Calu3 (cell line): ENCODE measurements around the gene REST. TPM values are rescaled to one million over a fixed set of nuclear protein-coding genes. Genes with fewer than 3 reads are reported as not detected.

Experiments
- BruUV-seq: library from RNA; stranded (reverse); fragments of 400-500 nt; replicated peaks from 2 replicates; lab custom pipeline; 2021; lab: Mats Ljungman, UMichigan
- CTCF ChIA-PET: fragments of 300-600 bp; sonication (Branson Sonifier 250); formaldehyde crosslinking; loops from one replicate; lab custom pipeline; 2022; ENCODE audit warnings: antibody characterized with exemption; lab: Charles Lee
- DNase-seq: peaks from one replicate; pipeline ENCODE4 v3.0.0; 2022
- H3K27ac Mint-ChIP-seq: one replicate; pipeline ENCODE4 v1.8.0; 2022; ENCODE audit warnings: mixed read lengths; ENCODE audit not compliant: unreplicated experiment
- H3K27me3 Mint-ChIP-seq: one replicate; pipeline ENCODE4 v1.8.0; 2022; ENCODE audit warnings: mixed read lengths; ENCODE audit not compliant: unreplicated experiment
- H3K36me3 Mint-ChIP-seq: one replicate; pipeline ENCODE4 v1.8.0; 2022; ENCODE audit warnings: mild to moderate bottlenecking, moderate library complexity, mixed read lengths; ENCODE audit not compliant: insufficient read depth, unreplicated experiment
- H3K4me1 Mint-ChIP-seq: one replicate; pipeline ENCODE4 v1.8.0; 2022; ENCODE audit warnings: mild to moderate bottlenecking, low read depth, mixed read lengths; ENCODE audit not compliant: unreplicated experiment
- H3K4me3 Mint-ChIP-seq: one replicate; pipeline ENCODE4 v1.8.0; 2022; ENCODE audit warnings: mild to moderate bottlenecking, low read depth, moderate library complexity, mixed read lengths; ENCODE audit not compliant: unreplicated experiment
- H3K9me3 Mint-ChIP-seq: one replicate; pipeline ENCODE4 v1.8.0; 2022; ENCODE audit warnings: low read depth, mixed read lengths; ENCODE audit not compliant: unreplicated experiment
- intact Hi-C: fragments of 100-400 bp; cut with micrococcal nuclease; formaldehyde crosslinking; loops from one replicate; pipeline ENCODE4 v1.10.0; 2022; ENCODE audit not compliant: unreplicated experiment
- total RNA-seq: library from RNA; stranded (reverse); gene quantifications from 2 replicates; pipeline ENCODE4 v1.2.3, GENCODE V29; 2022
- TF ChIP-seq, protein P1 (sequence below): fragments of 200-600 bp; IDR thresholded peaks from one replicate; pipeline ENCODE4 v1.8.0; 2022; ENCODE audit warnings: antibody characterized with exemption; ENCODE audit not compliant: unreplicated experiment

REST gene
- total RNA-seq, 1 experiment from 2014 or later = 29.6 TPM

DNA sequence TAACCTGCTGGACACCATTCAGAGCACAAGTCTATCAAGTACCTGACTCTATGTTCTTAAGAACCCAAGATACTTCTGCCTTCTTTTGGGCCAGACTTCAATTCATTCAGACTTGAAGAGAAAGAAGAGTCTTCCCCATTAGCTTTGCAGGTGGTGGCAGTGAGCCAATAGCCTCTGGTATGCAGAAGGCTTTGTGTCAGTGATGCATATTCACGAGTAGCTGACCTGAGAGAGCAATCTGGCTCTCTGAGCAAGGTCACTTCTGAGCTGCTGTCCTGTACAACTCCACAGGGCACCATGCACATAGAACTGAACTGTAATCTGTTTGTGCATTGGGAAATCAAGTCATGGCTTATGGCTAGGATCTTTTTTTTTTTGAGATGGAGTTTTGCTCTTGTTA is 46.3 kb upstream of the REST start:
- no peak overlapping the region for H3K27ac Mint-ChIP-seq
- H3K36me3 Mint-ChIP-seq = no peaks in the 10 kb centered on the region
- TF ChIP-seq, protein P1, sequence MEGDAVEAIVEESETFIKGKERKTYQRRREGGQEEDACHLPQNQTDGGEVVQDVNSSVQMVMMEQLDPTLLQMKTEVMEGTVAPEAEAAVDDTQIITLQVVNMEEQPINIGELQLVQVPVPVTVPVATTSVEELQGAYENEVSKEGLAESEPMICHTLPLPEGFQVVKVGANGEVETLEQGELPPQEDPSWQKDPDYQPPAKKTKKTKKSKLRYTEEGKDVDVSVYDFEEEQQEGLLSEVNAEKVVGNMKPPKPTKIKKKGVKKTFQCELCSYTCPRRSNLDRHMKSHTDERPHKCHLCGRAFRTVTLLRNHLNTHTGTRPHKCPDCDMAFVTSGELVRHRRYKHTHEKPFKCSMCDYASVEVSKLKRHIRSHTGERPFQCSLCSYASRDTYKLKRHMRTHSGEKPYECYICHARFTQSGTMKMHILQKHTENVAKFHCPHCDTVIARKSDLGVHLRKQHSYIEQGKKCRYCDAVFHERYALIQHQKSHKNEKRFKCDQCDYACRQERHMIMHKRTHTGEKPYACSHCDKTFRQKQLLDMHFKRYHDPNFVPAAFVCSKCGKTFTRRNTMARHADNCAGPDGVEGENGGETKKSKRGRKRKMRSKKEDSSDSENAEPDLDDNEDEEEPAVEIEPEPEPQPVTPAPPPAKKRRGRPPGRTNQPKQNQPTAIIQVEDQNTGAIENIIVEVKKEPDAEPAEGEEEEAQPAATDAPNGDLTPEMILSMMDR = no peak
- intact Hi-C loops = no loop called here
- H3K4me1 Mint-ChIP-seq = no peaks in the 10 kb centered on the region
- H3K27me3 Mint-ChIP-seq = no peaks in the 10 kb centered on the region
- no TSS peak for BruUV-seq
- H3K9me3 Mint-ChIP-seq = no peaks in the 10 kb centered on the region
- no peak overlapping the region for H3K4me3 Mint-ChIP-seq
- CTCF ChIA-PET = interaction anchor here (0.7 to 1.2 kb wide), 2 partner anchors 20 to 316 kb away, joined by 4 to 6 read pairs; no protein-coding TSS in a partner anchor
- DNase-seq = no peak

DNA sequence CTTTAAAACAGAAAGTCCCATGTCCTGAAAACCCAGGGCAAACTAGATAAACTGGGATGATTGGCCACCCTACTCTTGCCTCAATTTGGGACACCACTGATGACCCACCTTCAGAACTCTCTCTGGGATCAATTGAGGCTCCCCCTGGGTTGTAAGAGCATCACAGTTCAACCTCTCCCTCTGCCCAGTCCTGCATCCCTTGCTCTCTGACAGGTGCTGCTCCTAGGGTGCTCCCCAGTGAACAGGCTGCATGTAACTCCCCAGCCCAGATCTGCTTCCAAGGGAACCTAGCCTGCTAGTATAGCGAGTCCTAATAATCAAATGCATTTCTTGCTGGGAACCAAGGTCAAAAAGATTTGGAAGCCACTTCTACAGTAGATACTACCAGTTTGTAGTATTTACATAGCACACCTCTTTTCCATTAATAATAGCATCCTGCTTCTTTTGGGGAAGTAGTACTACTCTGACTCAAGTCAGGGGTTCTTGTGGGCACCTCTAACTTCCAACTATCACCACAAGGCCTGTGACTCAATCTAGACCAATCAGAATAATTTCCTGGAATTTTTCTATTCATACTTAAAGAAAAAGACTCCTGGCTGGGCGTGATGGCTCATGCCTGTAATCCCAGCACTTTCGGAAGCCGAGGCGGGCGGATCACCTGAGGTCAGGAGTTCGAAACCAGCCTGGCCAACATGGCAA is 44.1 kb upstream of the REST start:
- Mint-ChIP-seq H3K27me3 (no peaks in the 10 kb centered on the region), H3K36me3 (no peaks in the 10 kb centered on the region), H3K27ac (no peak overlapping the region), H3K4me3 (no peak overlapping the region), H3K4me1 (no peaks in the 10 kb centered on the region), H3K9me3 (no peaks in the 10 kb centered on the region)
- TF ChIP-seq, protein P1 = no peak
- no peak for DNase-seq
- CTCF ChIA-PET = no interaction called here
- BruUV-seq = no TSS peak
- intact Hi-C loops = no loop called here

DNA sequence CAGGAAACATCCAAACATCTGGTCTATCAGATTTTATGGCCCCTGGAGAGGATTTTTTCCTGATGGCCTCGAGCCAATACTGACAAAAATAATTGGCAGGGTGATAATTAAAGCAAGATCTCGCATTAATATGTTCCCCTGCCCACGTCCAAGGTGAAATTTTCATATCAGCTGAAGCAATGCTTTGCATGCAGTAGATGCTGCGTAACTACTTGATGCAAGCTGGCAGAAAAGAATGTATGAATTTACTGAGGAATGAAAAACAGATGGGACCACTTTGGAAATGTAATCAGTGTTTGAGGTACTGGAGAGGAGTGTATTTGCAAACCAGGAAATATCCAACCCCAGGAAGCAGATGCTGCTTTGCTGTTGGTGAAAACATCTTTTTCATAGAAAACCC is 36.8 kb upstream of the REST start:
- intact Hi-C loops = no loop called here
- CTCF ChIA-PET = interaction anchor here (0.6 kb wide), 1 partner anchor 327 kb away, joined by 5 read pairs; no protein-coding TSS in a partner anchor
- Mint-ChIP-seq H3K4me3 (no peak overlapping the region), H3K27ac (no peak overlapping the region), H3K27me3 (no peaks in the 10 kb centered on the region), H3K4me1 (no peaks in the 10 kb centered on the region), H3K36me3 (no peaks in the 10 kb centered on the region), H3K9me3 (no peaks in the 10 kb centered on the region)
- BruUV-seq = no TSS peak
- TF ChIP-seq, protein P1 = no peak
- DNase-seq = no peak

DNA sequence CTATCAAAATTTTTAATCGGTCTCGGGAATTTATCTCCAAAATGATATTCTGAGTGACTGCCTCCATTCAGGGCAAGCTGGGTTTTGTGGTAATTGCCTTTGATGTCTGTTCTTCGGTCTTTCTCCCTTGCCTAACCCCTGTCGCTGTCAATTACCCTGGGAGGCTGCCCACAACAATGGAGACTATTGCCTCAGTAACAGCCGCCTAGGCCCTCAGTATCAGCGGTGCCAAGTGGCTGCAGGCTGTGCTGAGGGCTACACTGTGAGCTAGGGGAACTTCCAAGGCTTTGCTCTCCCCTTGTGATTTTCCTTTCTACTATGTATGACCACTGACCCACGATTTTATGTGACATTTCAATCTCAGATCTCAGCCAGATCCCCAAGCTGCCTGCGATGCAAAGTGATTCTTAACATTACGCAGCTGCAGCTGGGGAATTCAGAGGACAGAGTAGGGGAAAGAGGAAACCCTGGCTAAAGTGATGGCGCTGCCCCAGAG is 36.3 kb upstream of the REST start:
- no peaks in the 10 kb centered on the region for H3K9me3 Mint-ChIP-seq
- TF ChIP-seq, protein P1 = no peak
- no peaks in the 10 kb centered on the region for H3K4me1 Mint-ChIP-seq
- no TSS peak for BruUV-seq
- DNase-seq = no peak
- CTCF ChIA-PET = interaction anchor here (0.6 kb wide), 1 partner anchor 327 kb away, joined by 5 read pairs; no protein-coding TSS in a partner anchor
- no peak overlapping the region for H3K4me3 Mint-ChIP-seq
- intact Hi-C loops = no loop called here
- H3K27me3 Mint-ChIP-seq = no peaks in the 10 kb centered on the region
- H3K27ac Mint-ChIP-seq = no peak overlapping the region
- no peaks in the 10 kb centered on the region for H3K36me3 Mint-ChIP-seq
